CD4-positive, alpha-beta T cell treated with Interferon alpha-2 for 1 hour (primary cell): ENCODE results near the gene TOR1B.
"Not testable (repeated sequence)": the region's sequence is repeated elsewhere in the genome, so short reads cannot be mapped to it uniquely, and the experiment has no call there.

Source experiments
- DNase-seq, 2 donors: peaks; one replicate each; pipeline ENCODE4 v3.0.0-alpha.2; 2020 to 2022

The TOR1B gene

GRCh38 chr9:129776938-129777768 lies 25.8 kb upstream of the TOR1B start:
- DNase-seq: peak; percentile 39 to 89

GRCh38 chr9:129777769-129778130 lies 25.2 kb upstream of the TOR1B start:
- DNase-seq: no peak

- DNase-seq: no peak
Measured at GRCh38 chr9:129778469-129778868, 24.5 kb upstream of the TOR1B start.

GRCh38 chr9:129779560-129780190 lies 23.3 kb upstream of the TOR1B start:
- DNase-seq: no peak

- no peak for DNase-seq
Measured at GRCh38 chr9:129781131-129781530, 21.9 kb upstream of the TOR1B start.

- DNase-seq: no peak
Measured at GRCh38 chr9:129781981-129782380, 21.0 kb upstream of the TOR1B start.

GRCh38 chr9:129783516-129784361 lies 19.2 kb upstream of the TOR1B start:
- DNase-seq: peak; percentile 67 to 85

- DNase-seq: not testable (repeated sequence)
Measured at GRCh38 chr9:129784970-129785369, 18.0 kb upstream of the TOR1B start.

- no peak for DNase-seq
Measured at GRCh38 chr9:129785866-129786265, 17.1 kb upstream of the TOR1B start.

- no peak for DNase-seq
Measured at GRCh38 chr9:129786481-129786880, 16.5 kb upstream of the TOR1B start.

- DNase-seq: no peak
Measured at GRCh38 chr9:129794549-129794948, 8.4 kb upstream of the TOR1B start.

- DNase-seq: not testable (repeated sequence)
Measured at GRCh38 chr9:129796029-129796428, 7.0 kb upstream of the TOR1B start.

- DNase-seq: no peak
Measured at GRCh38 chr9:129798973-129799372, 4.0 kb upstream of the TOR1B start.

- no peak for DNase-seq
Measured at GRCh38 chr9:129801504-129801903, 1.5 kb upstream of the TOR1B start.

GRCh38 chr9:129803676-129804060 lies 684 bp downstream of the TOR1B start:
- no peak for DNase-seq

- DNase-seq: no peak
Measured at GRCh38 chr9:129806061-129806460, 3.1 kb downstream of the TOR1B start.

GRCh38 chr9:129809346-129809745 lies 6.4 kb downstream of the TOR1B start:
- DNase-seq: no peak

- no peak for DNase-seq
Measured at GRCh38 chr9:129810116-129810515, 7.1 kb downstream of the TOR1B start.

GRCh38 chr9:129810788-129811187 lies 7.8 kb downstream of the TOR1B start:
- DNase-seq: no peak

- DNase-seq: no peak
Measured at GRCh38 chr9:129811967-129812363, 9.0 kb downstream of the TOR1B start.

- DNase-seq: no peak
Measured at GRCh38 chr9:129812385-129812784, 9.4 kb downstream of the TOR1B start.

- DNase-seq: no peak
Measured at GRCh38 chr9:129813661-129814060, 10.7 kb downstream of the TOR1B start.

GRCh38 chr9:129814432-129815223 lies 11.6 kb downstream of the TOR1B start:
- no peak for DNase-seq
